Measurements from ENCODE around the gene SLC25A27. TPM values are rescaled to one million over a fixed set of nuclear protein-coding genes. Genes with fewer than 3 reads are reported as not detected.
"Not testable (repeated sequence)": the region's sequence is repeated elsewhere in the genome, so short reads cannot be mapped to it uniquely, and the experiment has no call there.

Gene SLC25A27
- total and polyA plus RNA-seq, 2 of the 4 experiments (the other 2 are of a cell fraction), result 1.3 TPM; not detected in 1

- H3K56ac ChIP-seq (ENCODE audit: extremely low read depth, insufficient read depth, low read length); H2AFZ ChIP-seq (replicated peaks; ENCODE audit: low read length, poor library complexity); H3K27me3 ChIP-seq (ENCODE audit: control insufficient read depth, insufficient read depth, low read length); H3K27ac ChIP-seq (ENCODE audit: insufficient read depth, low read length); H2AK9ac ChIP-seq (replicated peaks; ENCODE audit: low read depth, low read length, poor library complexity); H3K9me3 ChIP-seq (ENCODE audit: control insufficient read depth, insufficient read depth, low read length); H3K14ac ChIP-seq (replicated peaks; ENCODE audit: low read depth, low read length); H3K36me3 ChIP-seq (ENCODE audit: control insufficient read depth, insufficient read depth, low read length); CTCF ChIA-PET; H3K4me2 ChIP-seq (ENCODE audit: low read depth, low read length); H3K23ac ChIP-seq (ENCODE audit: low read depth, low read length); H3K79me1 ChIP-seq (ENCODE audit: low read depth in 1 of 2, low read length in 2 of 2); H4K5ac ChIP-seq (ENCODE audit: low read depth, low read length); H2BK120ac ChIP-seq (ENCODE audit: low read depth, low read length); H2BK20ac ChIP-seq (ENCODE audit: low read depth, low read length); H3K18ac ChIP-seq (ENCODE audit: low read depth, low read length); H3K4me3 ChIP-seq (ENCODE audit: insufficient read depth, low read depth, low read length); H3K9ac ChIP-seq (ENCODE audit: low read depth, low read length); H3K9me1 ChIP-seq (ENCODE audit: insufficient read depth, low read length); DNase-seq; H4K8ac ChIP-seq (ENCODE audit: low read depth in 2 of 2, low read length in 2 of 2); H4K91ac ChIP-seq (ENCODE audit: insufficient read depth, low read depth, low read length); ATAC-seq (ENCODE audit: low read depth); H3K4ac ChIP-seq (ENCODE audit: low read depth, low read length); H3K4me1 ChIP-seq (ENCODE audit: control insufficient read depth, insufficient read depth, low read length); in situ Hi-C loops (cut with MboI; ENCODE audit: low sequenced_read_pairs); BruUV-seq (replicated peaks); dilution Hi-C loops (cut with HindIII; ENCODE audit: low sequenced_read_pairs, unreplicated experiment); POLR2A ChIA-PET (ENCODE audit: unreplicated experiment); intact Hi-C loops (cut with micrococcal nuclease); H2BK15ac ChIP-seq (ENCODE audit: low read depth, low read length); H2AK5ac ChIP-seq (ENCODE audit: low read depth, low read length); H4K20me1 ChIP-seq (ENCODE audit: insufficient read depth, low read length); H2BK5ac ChIP-seq (ENCODE audit: low read depth, low read length, poor library complexity, severe bottlenecking): not testable (repeated sequence)
- WGBS, 2 experiments (ENCODE audit: extremely low coverage in 2 of 2, insufficient read length in 1 of 2), result no CpG with 5 or more reads among the region's 4 CpGs
Observed at GRCh38 chr6:46648108-46648507, 4.7 kb upstream of the SLC25A27 start.

All from IMR-90 (cell line).